Activated B cell treated with CpG ODN at 0.5 μM for 24 hours (primary cell): ENCODE data around the gene LCMT1. TPM values are rescaled to one million over a fixed set of nuclear protein-coding genes. Genes with fewer than 3 reads are reported as not detected.
"Not testable (repeated sequence)": the region's sequence is repeated elsewhere in the genome, so short reads cannot be mapped to it uniquely, and the experiment has no call there.

Experiments used
- ATAC-seq: fragments of 200-7000 bp; cut with Tn5 transposase; one replicate; pipeline ENCODE4 v1.10.0; 2021; ENCODE audit warnings: low read depth, mild to moderate bottlenecking, moderate library complexity
- CTCF ChIA-PET: fragments of 350-600 bp; sonication (Branson Sonifier 250); formaldehyde crosslinking; loops from one replicate; lab custom pipeline; 2021; ENCODE audit warnings: antibody characterized with exemption; lab: Charles Lee
- POLR2A ChIA-PET: fragments of 350-600 bp; sonication (Branson Sonifier 250); formaldehyde crosslinking; loops from one replicate; lab custom pipeline; 2021; ENCODE audit warnings: antibody characterized with exemption; lab: Charles Lee
- DNase-seq: peaks from one replicate; pipeline ENCODE4 v3.0.0; 2022
- H3K27ac Mint-ChIP-seq: one replicate; pipeline ENCODE4 v1.8.0; 2020; ENCODE audit warnings: mixed read lengths
- H3K27me3 Mint-ChIP-seq: one replicate; pipeline ENCODE4 v1.8.0; 2021; ENCODE audit warnings: mixed read lengths
- H3K36me3 Mint-ChIP-seq: one replicate; pipeline ENCODE4 v1.8.0; 2021; ENCODE audit warnings: low read depth, mixed read lengths
- H3K4me1 Mint-ChIP-seq: one replicate; pipeline ENCODE4 v1.8.0; 2021; ENCODE audit warnings: mixed read lengths
- H3K4me3 Mint-ChIP-seq: one replicate; pipeline ENCODE4 v1.8.0; 2020; ENCODE audit warnings: mild to moderate bottlenecking, mixed read lengths
- H3K9me3 Mint-ChIP-seq: one replicate; pipeline ENCODE4 v1.8.0; 2020; ENCODE audit warnings: mixed read lengths
- intact Hi-C: fragments of 100-400 bp; cut with micrococcal nuclease; formaldehyde crosslinking; loops from one replicate; pipeline ENCODE4 v1.15.1; 2024
- total RNA-seq: library from RNA; stranded (reverse); gene quantifications from 2 replicates; pipeline ENCODE4 v1.2.3, GENCODE V29; 2022
- TF ChIP-seq, protein P1 (sequence below): fragments of 200-600 bp; IDR thresholded peaks from one replicate; pipeline ENCODE4 v1.8.0; 2022; ENCODE audit warnings: antibody characterized with exemption, mild to moderate bottlenecking

LCMT1 gene
- 32.2 and 33.6 TPM in 2 replicates for total RNA-seq

DNA sequence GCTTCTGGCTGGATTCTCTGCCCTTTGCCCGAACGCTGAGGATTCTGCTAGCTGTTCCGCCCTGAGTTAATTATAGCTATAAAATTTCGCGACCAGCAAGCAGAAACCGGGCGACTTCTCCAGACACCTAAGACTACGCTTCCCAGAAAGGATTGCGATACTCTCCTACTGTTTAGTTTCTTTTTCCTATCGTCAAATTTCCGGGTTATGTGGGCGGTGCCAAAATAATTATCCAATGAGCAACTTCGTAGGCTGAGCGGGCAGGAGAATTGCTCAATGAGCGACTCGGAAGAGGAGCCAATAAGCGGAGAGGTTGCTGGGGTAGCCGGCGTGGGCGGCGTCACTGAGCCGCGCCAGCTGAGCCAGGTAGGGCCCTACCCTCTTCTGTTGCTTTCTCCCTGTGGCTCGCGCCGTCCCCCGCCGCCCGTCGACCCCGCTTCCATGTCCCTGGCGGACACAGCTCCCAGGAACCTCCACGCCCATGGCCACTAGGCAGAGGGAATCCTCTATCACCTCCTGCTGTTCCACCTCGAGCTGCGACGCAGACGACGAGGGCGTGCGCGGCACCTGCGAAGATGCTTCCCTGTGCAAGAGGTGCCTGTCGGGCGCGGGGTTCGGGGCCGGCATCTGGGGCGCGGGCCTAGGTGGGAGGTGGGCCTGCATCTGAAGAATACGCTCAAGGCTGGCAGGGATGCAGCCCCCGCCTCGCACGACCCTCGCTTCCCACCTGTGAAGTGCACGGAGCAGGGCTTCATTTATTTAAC lies at the start of gene LCMT1:
LCMT1 (plus strand) TSS at position 340 of the 764 bp plus-strand sequence; CDS start at position 482, 142 bp downstream.
- CTCF ChIA-PET = interaction anchor here (1.1 to 1.3 kb wide), 2 partner anchors 45 to 594 kb away, joined by 3 to 4 read pairs; no protein-coding TSS in a partner anchor
- DNase-seq = peak; percentile 78
- H3K27me3 Mint-ChIP-seq = no peaks in the 10 kb centered on the region

DNA sequence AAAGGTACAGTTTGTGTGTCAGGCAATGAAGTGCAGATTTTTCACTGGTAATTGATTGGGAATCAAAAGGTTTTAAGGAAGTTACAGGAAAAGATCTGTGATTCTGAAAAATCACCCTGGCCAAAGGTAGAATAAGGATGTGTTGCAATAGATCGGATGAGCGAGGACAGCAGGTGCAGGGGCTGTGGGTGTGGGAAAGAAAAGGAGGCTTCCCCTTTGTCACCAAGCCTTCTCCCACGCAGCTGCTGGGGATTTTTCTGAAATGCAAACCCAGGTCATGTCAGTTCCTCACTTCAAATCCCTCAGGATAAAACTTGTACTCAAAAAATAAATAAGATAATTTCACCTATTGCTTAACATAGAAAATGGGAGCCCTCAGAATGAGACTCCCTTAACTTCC lies 48.4 kb upstream of the LCMT1 start:
- H3K9me3 Mint-ChIP-seq = no peaks in the 10 kb centered on the region
- intact Hi-C loops = no loop called here
- CTCF ChIA-PET = no interaction called here
- H3K4me1 Mint-ChIP-seq = peaks cover 67% of the 10 kb centered on the region
- no peak for ATAC-seq
- no peak for DNase-seq
- peak overlapping the region; percentile 47 for H3K4me3 Mint-ChIP-seq
- peak overlapping the region; percentile 74 for H3K27ac Mint-ChIP-seq
- H3K36me3 Mint-ChIP-seq = peaks cover 3% of the 10 kb centered on the region
- TF ChIP-seq, protein P1, sequence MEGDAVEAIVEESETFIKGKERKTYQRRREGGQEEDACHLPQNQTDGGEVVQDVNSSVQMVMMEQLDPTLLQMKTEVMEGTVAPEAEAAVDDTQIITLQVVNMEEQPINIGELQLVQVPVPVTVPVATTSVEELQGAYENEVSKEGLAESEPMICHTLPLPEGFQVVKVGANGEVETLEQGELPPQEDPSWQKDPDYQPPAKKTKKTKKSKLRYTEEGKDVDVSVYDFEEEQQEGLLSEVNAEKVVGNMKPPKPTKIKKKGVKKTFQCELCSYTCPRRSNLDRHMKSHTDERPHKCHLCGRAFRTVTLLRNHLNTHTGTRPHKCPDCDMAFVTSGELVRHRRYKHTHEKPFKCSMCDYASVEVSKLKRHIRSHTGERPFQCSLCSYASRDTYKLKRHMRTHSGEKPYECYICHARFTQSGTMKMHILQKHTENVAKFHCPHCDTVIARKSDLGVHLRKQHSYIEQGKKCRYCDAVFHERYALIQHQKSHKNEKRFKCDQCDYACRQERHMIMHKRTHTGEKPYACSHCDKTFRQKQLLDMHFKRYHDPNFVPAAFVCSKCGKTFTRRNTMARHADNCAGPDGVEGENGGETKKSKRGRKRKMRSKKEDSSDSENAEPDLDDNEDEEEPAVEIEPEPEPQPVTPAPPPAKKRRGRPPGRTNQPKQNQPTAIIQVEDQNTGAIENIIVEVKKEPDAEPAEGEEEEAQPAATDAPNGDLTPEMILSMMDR = no peak
- H3K27me3 Mint-ChIP-seq = no peaks in the 10 kb centered on the region
- POLR2A ChIA-PET = interaction anchor here (0.7 to 1.4 kb wide), 3 partner anchors 14 to 19 kb away, joined by 3 to 13 read pairs (median 7); no protein-coding TSS in a partner anchor

More for the DNA sequence above, at the start of gene LCMT1:
- H3K4me1 Mint-ChIP-seq = peaks cover 41% of the 10 kb centered on the region
- H3K36me3 Mint-ChIP-seq = peaks cover 26% of the 10 kb centered on the region
- TF ChIP-seq, protein P1 = no peak
- H3K9me3 Mint-ChIP-seq = no peaks in the 10 kb centered on the region
- intact Hi-C loops = loop anchor here (1.0 to 10.0 kb wide), 7 partner anchors 45 to 572 kb away; partner anchors contain the start of genes RBBP6 and ZKSCAN2
- H3K4me3 Mint-ChIP-seq = peak within 1 kb of the TSS; percentile 95
- ATAC-seq = peak; percentile 89
- peak within 1 kb of the TSS; percentile 94 for H3K27ac Mint-ChIP-seq
- POLR2A ChIA-PET = interaction anchor here (0.7 to 3.2 kb wide), 13 partner anchors 17 to 136 kb away, joined by 3 to 22 read pairs (median 4); partner anchors contain the start of gene ARHGAP17

DNA sequence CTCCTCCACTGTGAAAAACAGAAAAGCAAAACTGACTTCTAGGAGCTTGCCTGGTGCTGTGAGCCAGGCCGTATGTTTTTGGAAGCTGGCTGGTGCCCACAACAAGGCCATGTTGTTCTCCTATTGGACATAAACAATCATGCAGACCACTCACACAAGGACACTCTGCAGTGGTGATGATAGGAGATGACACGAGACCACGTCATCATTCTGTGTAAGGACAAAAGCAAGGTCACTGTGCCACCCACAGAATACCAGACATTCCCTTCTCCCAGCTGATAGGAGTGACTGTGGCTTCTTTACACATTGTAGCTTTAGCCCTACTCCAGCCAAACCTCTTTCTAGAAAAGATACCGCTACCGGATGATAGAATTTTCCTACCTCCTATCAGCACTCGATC lies 47.7 kb upstream of the LCMT1 start:
- peak overlapping the region; percentile 74 for H3K27ac Mint-ChIP-seq
- DNase-seq (no peak), ATAC-seq (no peak)
- intact Hi-C loops = no loop called here
- H3K4me3 Mint-ChIP-seq = peak overlapping the region; percentile 29
- H3K27me3 Mint-ChIP-seq = no peaks in the 10 kb centered on the region
- CTCF ChIA-PET = no interaction called here
- peaks cover 3% of the 10 kb centered on the region for H3K36me3 Mint-ChIP-seq
- H3K9me3 Mint-ChIP-seq = no peaks in the 10 kb centered on the region
- TF ChIP-seq, protein P1 = no peak
- POLR2A ChIA-PET = interaction anchor here (0.6 to 1.4 kb wide), 2 partner anchors 15 to 112 kb away, joined by 4 to 7 read pairs; no protein-coding TSS in a partner anchor
- peaks cover 67% of the 10 kb centered on the region for H3K4me1 Mint-ChIP-seq

DNA sequence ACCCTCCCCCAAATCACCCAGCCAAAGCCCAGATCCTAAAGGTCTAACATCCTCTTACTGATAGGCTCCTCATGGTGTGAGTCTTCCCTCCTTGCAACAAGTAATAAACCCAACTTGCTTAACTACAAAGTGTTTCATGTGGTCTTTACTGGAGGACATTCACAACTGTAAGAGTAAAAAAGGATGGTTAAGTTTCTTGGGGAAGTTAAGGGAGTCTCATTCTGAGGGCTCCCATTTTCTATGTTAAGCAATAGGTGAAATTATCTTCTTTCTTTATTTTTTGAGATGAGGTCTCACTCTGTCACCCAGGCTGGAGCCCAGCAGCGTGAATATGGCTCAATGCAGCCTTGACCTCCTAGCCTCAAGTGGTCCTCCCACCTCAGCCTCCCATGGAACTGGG lies 47.3 kb upstream of the LCMT1 start:
- Mint-ChIP-seq H3K4me3 (peak overlapping the region; percentile 19), H3K27ac (peak overlapping the region; percentile 74), H3K4me1 (peaks cover 67% of the 10 kb centered on the region)
- H3K36me3 Mint-ChIP-seq, H3K27me3 Mint-ChIP-seq, ATAC-seq, CTCF ChIA-PET, intact Hi-C loops, DNase-seq, H3K9me3 Mint-ChIP-seq: not testable (repeated sequence)
- POLR2A ChIA-PET = interaction anchor here (1.4 kb wide), 1 partner anchor 15 kb away, joined by 7 read pairs; no protein-coding TSS in a partner anchor

GRCh38 chr16:25064937-25065336 lies 46.6 kb upstream of the LCMT1 start:
- H3K36me3 Mint-ChIP-seq = peaks cover 3% of the 10 kb centered on the region
- H3K4me3 Mint-ChIP-seq = no peak overlapping the region
- H3K9me3 Mint-ChIP-seq = no peaks in the 10 kb centered on the region
- ChIA-PET CTCF (interaction anchor here (0.9 kb wide), 1 partner anchor 44 kb away, joined by 3 read pairs; no protein-coding TSS in a partner anchor), POLR2A (interaction anchor here (1.0 to 1.1 kb wide), 2 partner anchors 16 to 42 kb away, joined by 3 to 6 read pairs; no protein-coding TSS in a partner anchor)
- ATAC-seq (no peak), DNase-seq (no peak)
- no peak overlapping the region for H3K27ac Mint-ChIP-seq
- H3K27me3 Mint-ChIP-seq = no peaks in the 10 kb centered on the region
- TF ChIP-seq, protein P1 = no peak
- H3K4me1 Mint-ChIP-seq = peaks cover 70% of the 10 kb centered on the region
- intact Hi-C loops = no loop called here
